HL-60 (cell line): ENCODE measurements around the gene MPDU1.

Source experiments
- DNase-seq, 2 experiments: peaks; one replicate each; pipeline ENCODE4 v3.0.0-alpha.2; 2010 to 2020; ENCODE audit warnings: low read depth in 1 of 2, low spot score in 1 of 2
- H3K27ac ChIP-seq: fragments of 250-450 bp; sonication (Bioruptor Pico); replicated peaks from 2 replicates; pipeline ENCODE4 v1.5.1; 2020; ENCODE audit warnings: mild to moderate bottlenecking, moderate library complexity
- H3K27me3 ChIP-seq: fragments of 250-450 bp; sonication (Bioruptor Pico); 2 replicates; pipeline ENCODE4 v1.5.1; 2021; ENCODE audit warnings: mild to moderate bottlenecking, moderate library complexity; ENCODE audit not compliant: insufficient read depth, poor library complexity, severe bottlenecking
- H3K4me3 ChIP-seq: replicated peaks from 2 replicates; pipeline ENCODE4 v1.5.1; 2011; ENCODE audit warnings: mild to moderate bottlenecking, control low read depth, low read length; ENCODE audit not compliant: insufficient read depth
- GABPA ChIP-seq: IDR thresholded peaks from 2 replicates; pipeline ENCODE4 v1.6.1; 2012; ENCODE audit warnings: low read depth
- POLR2AphosphoS5 ChIP-seq: IDR thresholded peaks from 2 replicates; pipeline ENCODE4 v1.6.1; 2012; ENCODE audit warnings: low read depth
- REST ChIP-seq: IDR thresholded peaks from 2 replicates; pipeline ENCODE4 v1.6.1; 2012; ENCODE audit warnings: low read depth; ENCODE audit not compliant: insufficient replicate concordance
- SPI1 ChIP-seq: IDR thresholded peaks from 2 replicates; pipeline ENCODE4 v1.6.1; 2012; ENCODE audit warnings: low read depth, mild to moderate bottlenecking, borderline replicate concordance
- TF ChIP-seq, protein P1 (sequence below): IDR thresholded peaks from one replicate; pipeline ENCODE4 v1.5.1; 2011; ENCODE audit warnings: low read length, control low read depth, inconsistent platforms; ENCODE audit not compliant: insufficient read depth

Gene MPDU1

GRCh38 chr17:7610641-7611040 lies 27.0 kb downstream of the MPDU1 start:
- no peak for DNase-seq
- Histone ChIP-seq H3K27me3 (no peaks in the 10 kb centered on the region), H3K4me3 (no peak overlapping the region), H3K27ac (no peak overlapping the region)
- TF ChIP-seq GABPA (no peak), REST (no peak), POLR2AphosphoS5 (no peak), SPI1 (no peak)
- TF ChIP-seq, protein P1, sequence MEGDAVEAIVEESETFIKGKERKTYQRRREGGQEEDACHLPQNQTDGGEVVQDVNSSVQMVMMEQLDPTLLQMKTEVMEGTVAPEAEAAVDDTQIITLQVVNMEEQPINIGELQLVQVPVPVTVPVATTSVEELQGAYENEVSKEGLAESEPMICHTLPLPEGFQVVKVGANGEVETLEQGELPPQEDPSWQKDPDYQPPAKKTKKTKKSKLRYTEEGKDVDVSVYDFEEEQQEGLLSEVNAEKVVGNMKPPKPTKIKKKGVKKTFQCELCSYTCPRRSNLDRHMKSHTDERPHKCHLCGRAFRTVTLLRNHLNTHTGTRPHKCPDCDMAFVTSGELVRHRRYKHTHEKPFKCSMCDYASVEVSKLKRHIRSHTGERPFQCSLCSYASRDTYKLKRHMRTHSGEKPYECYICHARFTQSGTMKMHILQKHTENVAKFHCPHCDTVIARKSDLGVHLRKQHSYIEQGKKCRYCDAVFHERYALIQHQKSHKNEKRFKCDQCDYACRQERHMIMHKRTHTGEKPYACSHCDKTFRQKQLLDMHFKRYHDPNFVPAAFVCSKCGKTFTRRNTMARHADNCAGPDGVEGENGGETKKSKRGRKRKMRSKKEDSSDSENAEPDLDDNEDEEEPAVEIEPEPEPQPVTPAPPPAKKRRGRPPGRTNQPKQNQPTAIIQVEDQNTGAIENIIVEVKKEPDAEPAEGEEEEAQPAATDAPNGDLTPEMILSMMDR = no peak

- Histone ChIP-seq H3K27me3 (no peaks in the 10 kb centered on the region), H3K4me3 (no peak overlapping the region), H3K27ac (no peak overlapping the region)
- no peak for TF ChIP-seq GABPA
- no peak for TF ChIP-seq REST
- TF ChIP-seq, protein P1 = no peak
- no peak for TF ChIP-seq POLR2AphosphoS5
- no peak for DNase-seq
These were observed 28.1 kb downstream of the MPDU1 start for GRCh38 chr17:7611635-7612293.

- no peak overlapping the region for H3K4me3 ChIP-seq
- H3K27ac ChIP-seq = no peak overlapping the region
- DNase-seq = no peak
- H3K27me3 ChIP-seq = no peaks in the 10 kb centered on the region
- TF ChIP-seq POLR2AphosphoS5 (no peak), GABPA (no peak), REST (no peak), SPI1 (no peak)
- TF ChIP-seq, protein P1 = no peak
These were observed 28.6 kb downstream of the MPDU1 start for GRCh38 chr17:7612294-7612640.
